Fibroblast of the aortic adventitia (primary cell): ENCODE data around the gene CCL2. TPM values are rescaled to one million over a fixed set of nuclear protein-coding genes. Genes with fewer than 3 reads are reported as not detected.
"Not testable (repeated sequence)": the region's sequence is repeated elsewhere in the genome, so short reads cannot be mapped to it uniquely, and the experiment has no call there.

ENCODE experiments used
- DNase-seq: peaks from one replicate; pipeline ENCODE4 v3.0.0-alpha.2; 2010; ENCODE audit warnings: low read depth
- H3K4me3 ChIP-seq: 2 replicates; pipeline ENCODE4 v1.5.1; 2011; ENCODE audit warnings: low read depth, mild to moderate bottlenecking, control low read depth, low read length, moderate library complexity
- CTCF ChIP-seq: IDR thresholded peaks from 2 replicates; pipeline ENCODE4 v1.5.1; 2011; ENCODE audit warnings: mild to moderate bottlenecking, low read length, control low read depth, inconsistent platforms; ENCODE audit not compliant: insufficient read depth
- total RNA-seq: library from RNA; depleted of rRNA; stranded (reverse); fragments of >200 nt; gene quantifications from 2 replicates; pipeline ENCODE4 v1.2.3, GENCODE V29; 2012; ENCODE audit warnings: low replicate concordance

The CCL2 gene
- total RNA-seq, 1 donor: 109 TPM

- TF ChIP-seq CTCF: no peak
- H3K4me3 ChIP-seq: no peak overlapping the region
- no peak for DNase-seq
Measured at GRCh38 chr17:34226744-34227034, 28.4 kb upstream of the CCL2 start.

- H3K4me3 ChIP-seq, DNase-seq: not testable (repeated sequence)
Measured at GRCh38 chr17:34227293-34227692, 27.8 kb upstream of the CCL2 start.

GRCh38 chr17:34227707-34228106, 27.4 kb upstream of the CCL2 start:
- H3K4me3 ChIP-seq: no peak overlapping the region
- DNase-seq: no peak
- no peak for TF ChIP-seq CTCF

GRCh38 chr17:34228781-34229180, 26.3 kb upstream of the CCL2 start:
- no peak for DNase-seq
- TF ChIP-seq CTCF: no peak

GRCh38 chr17:34230342-34230741, 24.7 kb upstream of the CCL2 start:
- no peak for TF ChIP-seq CTCF
- no peak for DNase-seq
- H3K4me3 ChIP-seq: no peak overlapping the region

More at GRCh38 chr17:34228781-34229180, 26.3 kb upstream of the CCL2 start:
- no peak overlapping the region for H3K4me3 ChIP-seq

- H3K4me3 ChIP-seq: no peak overlapping the region
- no peak for TF ChIP-seq CTCF
- DNase-seq: no peak
Measured at GRCh38 chr17:34234616-34235015, 20.5 kb upstream of the CCL2 start.

- DNase-seq: peak; percentile 75
- H3K4me3 ChIP-seq: no peak overlapping the region
- no peak for TF ChIP-seq CTCF
Measured at GRCh38 chr17:34235389-34236028, 19.6 kb upstream of the CCL2 start.
